Upper lobe of left lung (tissue), 6 donors: Measurements from ENCODE around the gene PRKCE. TPM values are rescaled to one million over a fixed set of nuclear protein-coding genes. Genes with fewer than 3 reads are reported as not detected.
"Not testable (repeated sequence)": the region's sequence is repeated elsewhere in the genome, so short reads cannot be mapped to it uniquely, and the experiment has no call there.

Source experiments
- ATAC-seq, 2 donors: fragments of 200-7000 bp; cut with Tn5 transposase; one replicate each; pipeline ENCODE4 v1.9.1; 2022; ENCODE audit warnings: mild to moderate bottlenecking in 2 of 2, moderate library complexity in 2 of 2; ENCODE audit not compliant: low FRiP score in 2 of 2
- DNase-seq, 2 donors: peaks; one replicate each; pipeline ENCODE4 v3.0.0-alpha.2; 2019 to 2020
- H3K27ac ChIP-seq, 4 donors: fragments of 200-600 bp; sonication (generic); one replicate each; pipeline ENCODE4 v1.5.1; 2016 to 2019
- H3K27me3 ChIP-seq, 4 donors: fragments of 200-600 bp; sonication (generic); one replicate each; pipeline ENCODE4 v1.5.1; 2017 to 2019
- H3K36me3 ChIP-seq, 4 donors: fragments of 200-600 bp; sonication (generic); one replicate each; pipeline ENCODE4 v1.5.1; 2016 to 2019
- H3K4me1 ChIP-seq, 4 donors: fragments of 200-600 bp; sonication (generic); one replicate each; pipeline ENCODE4 v1.5.1; 2018 to 2019
- H3K4me3 ChIP-seq, 4 donors: fragments of 200-600 bp; sonication (generic); one replicate each; pipeline ENCODE4 v1.5.1; 2017 to 2019; ENCODE audit warnings: mild to moderate bottlenecking in 2 of 4, moderate library complexity in 1 of 4
- H3K9me3 ChIP-seq, 4 donors: fragments of 200-600 bp; sonication (generic); one replicate each; pipeline ENCODE4 v1.5.1; 2018 to 2019
- CTCF ChIP-seq, 6 experiments: fragments of 450-650 bp in 4 of 6; fragments of 200-600 bp in 2 of 6; sonication (generic) in 2 of 6; IDR thresholded peaks; one replicate each; pipeline ENCODE4 v1.5.1; 2016 to 2019; ENCODE audit warnings: antibody characterized with exemption in 6 of 6
- EP300 ChIP-seq, 4 donors: sonication (generic); formaldehyde crosslinking; IDR thresholded peaks; one replicate each; pipeline ENCODE4 v1.5.1; 2017; ENCODE audit warnings: antibody characterized with exemption in 4 of 4, control low read depth in 2 of 4
- POLR2A ChIP-seq, 4 donors: fragments of 450-650 bp; IDR thresholded peaks; one replicate each; pipeline ENCODE4 v1.5.1; 2016 to 2017; ENCODE audit warnings: antibody characterized with exemption in 4 of 4, mild to moderate bottlenecking in 2 of 4
- POLR2AphosphoS5 ChIP-seq, 2 donors: sonication (generic); formaldehyde crosslinking; IDR thresholded peaks; one replicate each; pipeline ENCODE4 v1.5.1; 2017; ENCODE audit warnings: antibody characterized with exemption in 2 of 2
- WGBS, 2 donors: methylation state at CpG; one replicate each; pipeline ENCODE4 v1.1.5; 2017 to 2018; 5-methylcytosine and 5-hydroxymethylcytosine counted together
- total RNA-seq, 6 donors: library from RNA; depleted of rRNA in 4 of 6; stranded (reverse); fragments of >200 nt in 4 of 6; gene quantifications; one replicate each; pipeline versions ENCODE4 v1.1.0 to v1.2.1, GENCODE V29; 2016 to 2021
- donor health status: DM: no; HTN: no; CAD: no; lungs with moderate emphysema.
- donor health status: DM: no; HTN: yes; CAD: no; lungs with severe emphysema.

PRKCE gene
- total RNA-seq, 6 donors from 2014 or later, result 54.9 to 124 (median 75.6) TPM

GRCh38 chr2:45713591-45713990 lies 62.1 kb downstream of the PRKCE start:
- no peak for ATAC-seq
- Histone ChIP-seq H3K4me1 (peaks cover 0 to 6% (median 3%) of the 10 kb centered on the region in 4 donors), H3K27ac (no peak overlapping the region), H3K36me3 (no peaks in the 10 kb centered on the region), H3K4me3 (no peak overlapping the region), H3K27me3 (no peaks in the 10 kb centered on the region), H3K9me3 (no peaks in the 10 kb centered on the region)
- no peak for TF ChIP-seq POLR2A (IDR thresholded peaks at IDR 0.05)
- no peak for TF ChIP-seq EP300 (IDR thresholded peaks at IDR 0.05)
- TF ChIP-seq CTCF (IDR thresholded peaks at IDR 0.05), result no peak
- no peak for TF ChIP-seq POLR2AphosphoS5 (IDR thresholded peaks at IDR 0.05)
- no peak for DNase-seq

DNA sequence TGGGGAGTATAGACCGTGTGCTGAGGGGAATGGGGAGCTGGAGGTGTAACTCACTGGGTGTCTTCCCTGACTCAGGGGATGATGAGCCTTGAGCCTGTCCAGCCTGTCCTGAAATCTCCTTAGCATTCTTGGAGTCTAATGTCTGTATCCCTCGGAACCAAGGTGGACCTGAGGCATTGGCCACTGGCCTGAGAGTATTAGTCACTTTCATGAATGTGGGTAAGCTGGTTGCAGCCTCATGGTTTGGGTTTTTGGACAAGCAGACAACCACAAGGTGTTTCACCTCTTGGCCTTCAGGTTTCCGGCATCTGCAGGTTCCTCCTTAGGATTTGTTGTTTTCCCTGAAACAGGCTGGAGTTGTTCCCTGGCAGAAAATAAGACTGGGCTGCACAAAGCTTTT lies 63.2 kb downstream of the PRKCE start:
- TF ChIP-seq EP300 (IDR thresholded peaks at IDR 0.05), result no peak
- no peak for TF ChIP-seq POLR2A (IDR thresholded peaks at IDR 0.05)
- TF ChIP-seq POLR2AphosphoS5 (IDR thresholded peaks at IDR 0.05), result no peak
- no peak for TF ChIP-seq CTCF (IDR thresholded peaks at IDR 0.05)
- no peak for DNase-seq
- Histone ChIP-seq H3K36me3 (no peaks in the 10 kb centered on the region), H3K27ac (no peak overlapping the region), H3K27me3 (no peaks in the 10 kb centered on the region), H3K4me1 (peaks cover 0 to 5% (median 0%) of the 10 kb centered on the region in 4 donors), H3K4me3 (no peak overlapping the region), H3K9me3 (no peaks in the 10 kb centered on the region)
- 74 to 100% methylated on average over 2 to 3 of the region's 3 CpGs for WGBS, 2 donors
- ATAC-seq, result no peak

DNA sequence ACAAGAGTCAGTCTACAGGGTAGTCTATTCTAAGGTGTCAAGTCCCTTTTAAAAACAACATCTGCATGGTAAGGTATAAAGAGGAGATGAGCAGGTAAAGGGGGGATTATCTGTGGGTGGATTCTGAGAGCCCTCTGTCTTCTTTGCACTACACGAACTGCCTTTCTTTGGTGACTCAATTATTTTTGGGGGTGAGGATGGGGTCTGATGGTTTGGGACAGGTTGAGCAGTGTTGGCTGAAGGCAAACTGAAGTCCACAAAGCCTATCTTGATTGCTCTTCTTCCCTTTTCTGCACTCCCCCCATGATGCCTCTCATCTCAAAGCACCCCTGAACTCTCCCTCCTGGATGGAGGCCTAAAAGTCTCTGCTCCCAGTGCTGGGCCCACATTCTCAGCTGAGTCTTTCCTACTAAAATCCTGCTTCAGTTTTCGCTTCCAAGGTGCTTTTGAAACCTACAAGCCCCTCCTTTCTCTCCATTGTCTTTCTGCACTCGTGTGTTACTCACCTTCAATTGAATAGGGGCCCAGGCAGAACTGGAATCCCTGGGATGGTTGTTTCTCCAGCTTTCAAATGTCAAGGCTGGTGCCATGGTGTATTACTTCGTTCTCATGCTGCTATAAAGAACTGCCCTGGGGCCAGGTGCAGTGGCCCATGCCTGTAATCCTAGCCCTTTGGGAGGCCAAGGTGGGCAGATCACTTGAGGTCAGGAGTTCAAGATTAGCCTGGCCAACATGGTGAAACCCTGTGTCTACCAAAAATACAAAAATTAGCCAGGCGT lies 64.3 kb downstream of the PRKCE start:
- Histone ChIP-seq H3K4me3 (no peak overlapping the region), H3K27me3 (no peaks in the 10 kb centered on the region), H3K9me3 (no peaks in the 10 kb centered on the region), H3K4me1 (peaks cover 0 to 5% (median 0%) of the 10 kb centered on the region in 4 donors), H3K27ac (no peak overlapping the region), H3K36me3 (no peaks in the 10 kb centered on the region)
- DNase-seq (no peak), ATAC-seq (no peak)
- no peak for TF ChIP-seq EP300 (IDR thresholded peaks at IDR 0.05)
- no peak for TF ChIP-seq CTCF (IDR thresholded peaks at IDR 0.05)
- no peak for TF ChIP-seq POLR2A (IDR thresholded peaks at IDR 0.05)
- TF ChIP-seq POLR2AphosphoS5 (IDR thresholded peaks at IDR 0.05), result no peak
- 86 to 91% methylated on average over 5 of the region's 5 CpGs for WGBS, 2 donors

DNA sequence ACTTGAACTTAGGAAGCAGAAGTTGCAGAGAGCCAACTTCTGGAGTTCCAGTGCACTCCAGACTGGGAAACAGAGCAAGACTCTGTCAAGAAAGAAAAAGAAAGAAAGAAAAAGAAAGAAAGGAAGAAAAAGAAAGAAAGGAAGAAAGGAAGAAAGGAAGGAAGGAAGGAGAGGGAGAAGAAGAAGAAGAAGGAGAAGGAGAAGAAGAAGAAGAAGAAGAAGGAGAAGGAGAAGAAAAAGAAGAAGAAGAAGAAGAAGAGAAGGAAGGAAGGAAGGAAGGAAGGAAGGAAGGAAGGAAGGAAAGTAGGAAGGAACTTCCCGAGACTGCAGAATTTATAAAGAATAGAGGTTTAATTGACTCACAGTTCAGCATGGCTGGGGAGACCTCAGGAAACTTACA lies 65.0 kb downstream of the PRKCE start:
- not testable (repeated sequence) for H3K36me3 ChIP-seq, DNase-seq, H3K9me3 ChIP-seq, H3K27ac ChIP-seq, ATAC-seq, H3K4me3 ChIP-seq, H3K27me3 ChIP-seq, H3K4me1 ChIP-seq
- WGBS, 2 donors, result 38 to 51% methylated on average over 1 of the region's 1 CpG

DNA sequence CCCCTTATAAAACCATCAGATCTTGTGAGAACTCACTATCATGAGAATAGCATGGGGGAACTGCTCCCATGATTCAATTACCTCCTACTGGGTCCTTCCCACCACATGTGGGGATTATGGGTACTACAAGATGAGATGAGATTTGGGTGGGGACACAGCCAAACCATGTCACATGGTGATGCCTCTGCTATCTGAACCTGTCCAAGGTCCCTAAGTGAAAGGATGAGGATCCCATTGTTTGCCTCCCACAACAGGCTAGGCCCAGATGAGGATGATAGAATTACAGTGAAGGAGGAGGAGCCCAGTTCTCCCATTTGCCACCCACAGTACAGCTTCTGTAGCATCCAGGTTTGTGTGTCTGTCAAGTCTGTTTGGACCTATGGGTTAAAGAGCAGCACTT lies 65.4 kb downstream of the PRKCE start:
- DNase-seq (no peak), ATAC-seq (no peak)
- Histone ChIP-seq H3K36me3 (no peaks in the 10 kb centered on the region), H3K27ac (no peak overlapping the region), H3K4me1 (peaks cover 0 to 7% (median 3%) of the 10 kb centered on the region in 4 donors), H3K4me3 (no peak overlapping the region), H3K9me3 (no peaks in the 10 kb centered on the region), H3K27me3 (no peaks in the 10 kb centered on the region)
- no peak for TF ChIP-seq POLR2A (IDR thresholded peaks at IDR 0.05)
- no peak for TF ChIP-seq EP300 (IDR thresholded peaks at IDR 0.05)
- no peak for TF ChIP-seq CTCF (IDR thresholded peaks at IDR 0.05)
- TF ChIP-seq POLR2AphosphoS5 (IDR thresholded peaks at IDR 0.05), result no peak
